SK-N-SH (cell line): ENCODE measurements around the gene ATN1. TPM values are rescaled to one million over a fixed set of nuclear protein-coding genes. Genes with fewer than 3 reads are reported as not detected.
"Not testable (repeated sequence)": the region's sequence is repeated elsewhere in the genome, so short reads cannot be mapped to it uniquely, and the experiment has no call there.

ENCODE experiments used
- CTCF ChIA-PET: fragments of 300-600, 350-600 bp; formaldehyde crosslinking; extraction: SDS; loops from one replicate; lab custom pipeline; 2021; lab: Yijun Ruan, JAX
- POLR2A ChIA-PET: fragments of 350-600 bp; sonication (Branson Sonifier 250); formaldehyde crosslinking; extraction: SDS; loops from one replicate; lab custom pipeline; 2020; ENCODE audit warnings: antibody characterized with exemption, inconsistent platforms; lab: Yijun Ruan, JAX
- DNase-seq: peaks from one replicate; pipeline ENCODE4 v3.0.0; 2012
- H2AFZ ChIP-seq: fragments of 200-600 bp; sonication (generic); 2 replicates; pipeline ENCODE4 v1.8.1; 2016; ENCODE audit warnings: antibody characterized with exemption, mild to moderate bottlenecking, low read depth
- H3F3A ChIP-seq: fragments of 200-600 bp; sonication (generic); replicated peaks from 2 replicates; pipeline ENCODE3; 2016; ENCODE audit warnings: antibody characterized with exemption, mild to moderate bottlenecking; ENCODE audit not compliant: insufficient read depth
- H3K27ac ChIP-seq, 2 experiments: fragments of 200-500 bp in 1 of 2; fragments of 200-600 bp in 1 of 2; sonication (Bioruptor generic) in 1 of 2; sonication (generic), shearing (Covaris generic) in 1 of 2; 2 replicates each; pipeline versions ENCODE4 v1.5.1 to v1.6.1; 2014 to 2016; ENCODE audit warnings: low read depth in 2 of 2, inconsistent platforms in 1 of 2, low read length in 1 of 2, mild to moderate bottlenecking in 1 of 2, mixed read lengths in 1 of 2
- H3K27me3 ChIP-seq: fragments of 200-600 bp; sonication (generic), shearing (Covaris generic); 2 replicates; pipeline ENCODE4 v1.6.1; 2016; ENCODE audit warnings: mixed run types; ENCODE audit not compliant: insufficient read depth
- H3K36me3 ChIP-seq, 2 experiments: fragments of 200-500 bp in 1 of 2; fragments of 200-600 bp in 1 of 2; sonication (Bioruptor generic) in 1 of 2; sonication (generic) in 1 of 2; replicated peaks in 1 of 2; 2 replicates each; pipeline versions ENCODE3 to v1.5.1; 2014 to 2016; ENCODE audit warnings: low read length in 1 of 2, mild to moderate bottlenecking in 1 of 2; ENCODE audit not compliant: insufficient read depth in 2 of 2, control insufficient read depth in 1 of 2
- H3K4me1 ChIP-seq, 2 experiments: fragments of 200-500 bp in 1 of 2; fragments of 200-600 bp in 1 of 2; sonication (Bioruptor generic) in 1 of 2; sonication (generic), shearing (Covaris generic) in 1 of 2; 2 replicates each; pipeline versions ENCODE4 v1.5.1 to v1.6.1; 2014 to 2016; ENCODE audit warnings: low read depth in 1 of 2, low read length in 1 of 2, mixed run types in 1 of 2; ENCODE audit not compliant: insufficient read depth in 2 of 2, control insufficient read depth in 1 of 2
- H3K4me2 ChIP-seq: fragments of 200-600 bp; sonication (generic), shearing (Covaris generic); 2 replicates; pipeline ENCODE4 v1.6.1; 2017; ENCODE audit warnings: mixed run types
- H3K4me3 ChIP-seq, 2 experiments: fragments of 200-500 bp in 1 of 2; fragments of 200-600 bp in 1 of 2; sonication (Bioruptor generic) in 1 of 2; sonication (generic), shearing (Covaris generic) in 1 of 2; 2 replicates each; pipeline versions ENCODE4 v1.5.1 to v1.8.1; 2014 to 2016; ENCODE audit warnings: low read depth in 2 of 2, inconsistent platforms in 1 of 2, low read length in 1 of 2, mild to moderate bottlenecking in 1 of 2, mixed read lengths in 1 of 2, moderate library complexity in 1 of 2
- H3K79me2 ChIP-seq: fragments of 200-600 bp; sonication (generic); 2 replicates; pipeline ENCODE4 v1.8.1; 2017; ENCODE audit warnings: mild to moderate bottlenecking; ENCODE audit not compliant: insufficient read depth
- H3K9ac ChIP-seq: fragments of 200-600 bp; sonication (generic); 2 replicates; pipeline ENCODE4 v1.6.1; 2017; ENCODE audit warnings: mixed run types
- H3K9me2 ChIP-seq: fragments of 200-600 bp; sonication (generic); 2 replicates; pipeline ENCODE4 v1.6.1; 2017; ENCODE audit warnings: mixed run types
- H3K9me3 ChIP-seq: fragments of 200-600 bp; sonication (generic); 2 replicates; pipeline ENCODE4 v1.6.1; 2017; ENCODE audit warnings: mixed run types, mild to moderate bottlenecking, moderate library complexity
- H4K20me1 ChIP-seq: fragments of 200-600 bp; sonication (generic); 2 replicates; pipeline ENCODE4 v1.6.1; 2017; ENCODE audit warnings: mild to moderate bottlenecking, mixed run types; ENCODE audit not compliant: insufficient read depth
- ELF1 ChIP-seq: IDR thresholded peaks from 2 replicates; pipeline ENCODE4 v1.4.0; 2012
- EP300 ChIP-seq, 2 experiments: IDR thresholded peaks; 2 replicates each; pipeline versions ENCODE4 v1.4.0 to v1.6.1; 2012; ENCODE audit warnings: borderline replicate concordance in 1 of 2, low read depth in 1 of 2, low read length in 1 of 2
- EZH2phosphoT487 ChIP-seq: fragments of 200-600 bp; sonication (generic); IDR thresholded peaks from 2 replicates; pipeline ENCODE4 v1.6.1; 2017; ENCODE audit warnings: low read depth, mixed run types, mild to moderate bottlenecking, antibody characterized with exemption, moderate library complexity, borderline replicate concordance
- FOSL2 ChIP-seq: IDR thresholded peaks from 2 replicates; pipeline ENCODE4 v1.4.0; 2012; ENCODE audit warnings: low read depth, mild to moderate bottlenecking, moderate library complexity, borderline replicate concordance
- FOXM1 ChIP-seq: IDR thresholded peaks from 2 replicates; pipeline ENCODE4 v1.4.0; 2012; ENCODE audit warnings: low read depth, mild to moderate bottlenecking
- GABPA ChIP-seq: IDR thresholded peaks from 2 replicates; pipeline ENCODE4 v1.4.0; 2012; ENCODE audit warnings: low read depth, mild to moderate bottlenecking
- MEF2A ChIP-seq: IDR thresholded peaks from 2 replicates; pipeline ENCODE4 v1.4.0; 2012; ENCODE audit warnings: low read depth, borderline replicate concordance
- NRF1 ChIP-seq: IDR thresholded peaks from 2 replicates; pipeline ENCODE4 v1.6.1; 2012; ENCODE audit warnings: low read depth, mild to moderate bottlenecking, low read length
- RAD21 ChIP-seq: IDR thresholded peaks from 2 replicates; pipeline ENCODE4 v1.6.1; 2012; ENCODE audit warnings: mild to moderate bottlenecking, low read length
- RCOR1 ChIP-seq: fragments of 150-350 bp; IDR thresholded peaks from 2 replicates; pipeline ENCODE4 v1.6.1; 2017; ENCODE audit warnings: antibody characterized with exemption, low read length
- RFX5 ChIP-seq: IDR thresholded peaks from 2 replicates; pipeline ENCODE4 v1.6.1; 2012; ENCODE audit warnings: mild to moderate bottlenecking, improper control_type of control experiment, low read length
- SIN3A ChIP-seq: IDR thresholded peaks from 2 replicates; pipeline ENCODE4 v1.6.1; 2012; ENCODE audit warnings: low read depth, mild to moderate bottlenecking, low read length, moderate library complexity, borderline replicate concordance
- SMC3 ChIP-seq: IDR thresholded peaks from 2 replicates; pipeline ENCODE4 v1.6.1; 2012; ENCODE audit warnings: low read depth, low read length, improper control_type of control experiment
- TAF1 ChIP-seq: IDR thresholded peaks from 2 replicates; pipeline ENCODE4 v1.6.1; 2012; ENCODE audit warnings: low read depth, mild to moderate bottlenecking, low read length, moderate library complexity, borderline replicate concordance
- TEAD4 ChIP-seq: IDR thresholded peaks from 2 replicates; pipeline ENCODE4 v1.4.0; 2012; ENCODE audit warnings: mild to moderate bottlenecking, borderline replicate concordance; ENCODE audit not compliant: insufficient read depth
- WGBS: methylation state at CpG from one replicate; pipeline ENCODE4 v1.1.6; 2017; ENCODE audit warnings: low lambda C conversion rate; 5-methylcytosine and 5-hydroxymethylcytosine counted together
- polyA plus RNA-seq, 3 experiments: library from polyadenylated mRNA; depleted of rRNA; stranded (reverse); fragments of >200 nt; gene quantifications; 2 replicates each; pipeline ENCODE4 v1.2.3, GENCODE V29; 2012
- TF ChIP-seq, protein P1 (sequence below): IDR thresholded peaks from 2 replicates; pipeline ENCODE4 v1.4.0; 2012; ENCODE audit warnings: low read depth, borderline replicate concordance
- TF ChIP-seq, protein P2 (sequence below): IDR thresholded peaks from 2 replicates; pipeline ENCODE4; 2012
- TF ChIP-seq, protein P3 (sequence below): fragments of 150-350 bp; IDR thresholded peaks from 2 replicates; pipeline ENCODE4 v1.6.1; 2017; ENCODE audit warnings: antibody characterized with exemption, low read length, low read depth, borderline replicate concordance
- TF ChIP-seq, protein P4 (sequence below): IDR thresholded peaks from 2 replicates; pipeline ENCODE4 v1.4.0; 2012; ENCODE audit warnings: low read depth, borderline replicate concordance
- TF ChIP-seq, protein P5 (sequence below): IDR thresholded peaks from 2 replicates; pipeline ENCODE4 v1.6.1; 2012; ENCODE audit warnings: mild to moderate bottlenecking, low read depth, low read length, moderate library complexity

Gene ATN1
- polyA plus RNA-seq, 1 of the 3 experiments (the other 2 are of a cell fraction): 29.3 TPM

GRCh38 chr12:6888360-6888759 is 39.4 kb upstream of the ATN1 start:
- Histone ChIP-seq H2AFZ (no peak overlapping the region), H3K4me2 (no peak overlapping the region), H3K9me3 (no peaks in the 10 kb centered on the region), H3K9ac (no peak overlapping the region), H3K79me2 (no peaks in the 10 kb centered on the region), H3K4me3 (0 out of 4 replicates have a peak overlapping the region, but pooled peaks of 1 of the 2 experiments have one; percentile 12), H4K20me1 (no peaks in the 10 kb centered on the region), H3K27me3 (no peaks in the 10 kb centered on the region), H3K9me2 (no peaks in the 10 kb centered on the region), H3F3A (peaks cover 16% of the 10 kb centered on the region), H3K36me3 (peaks cover 2 to 5% of the 10 kb centered on the region in 2 experiments), H3K27ac (no peak overlapping the region), H3K4me1 (peaks cover 6 to 9% of the 10 kb centered on the region in 2 experiments; a peak in 3 of 4 replicates)
- ChIA-PET CTCF (no interaction called here), POLR2A (no interaction called here)
- WGBS: 94% methylated on average over 2 of the region's 2 CpGs
- DNase-seq: no peak
- no peak for TF ChIP-seq RFX5
- TF ChIP-seq SMC3: no peak
- TF ChIP-seq TEAD4: no peak
- no peak for TF ChIP-seq MEF2A
- no peak for TF ChIP-seq FOSL2
- TF ChIP-seq RAD21: no peak
- TF ChIP-seq, protein P1, sequence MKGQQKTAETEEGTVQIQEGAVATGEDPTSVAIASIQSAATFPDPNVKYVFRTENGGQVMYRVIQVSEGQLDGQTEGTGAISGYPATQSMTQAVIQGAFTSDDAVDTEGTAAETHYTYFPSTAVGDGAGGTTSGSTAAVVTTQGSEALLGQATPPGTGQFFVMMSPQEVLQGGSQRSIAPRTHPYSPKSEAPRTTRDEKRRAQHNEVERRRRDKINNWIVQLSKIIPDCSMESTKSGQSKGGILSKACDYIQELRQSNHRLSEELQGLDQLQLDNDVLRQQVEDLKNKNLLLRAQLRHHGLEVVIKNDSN: no peak
- TF ChIP-seq EZH2phosphoT487: no peak
- no peak for TF ChIP-seq RCOR1
- no peak for TF ChIP-seq SIN3A
- TF ChIP-seq, protein P2, sequence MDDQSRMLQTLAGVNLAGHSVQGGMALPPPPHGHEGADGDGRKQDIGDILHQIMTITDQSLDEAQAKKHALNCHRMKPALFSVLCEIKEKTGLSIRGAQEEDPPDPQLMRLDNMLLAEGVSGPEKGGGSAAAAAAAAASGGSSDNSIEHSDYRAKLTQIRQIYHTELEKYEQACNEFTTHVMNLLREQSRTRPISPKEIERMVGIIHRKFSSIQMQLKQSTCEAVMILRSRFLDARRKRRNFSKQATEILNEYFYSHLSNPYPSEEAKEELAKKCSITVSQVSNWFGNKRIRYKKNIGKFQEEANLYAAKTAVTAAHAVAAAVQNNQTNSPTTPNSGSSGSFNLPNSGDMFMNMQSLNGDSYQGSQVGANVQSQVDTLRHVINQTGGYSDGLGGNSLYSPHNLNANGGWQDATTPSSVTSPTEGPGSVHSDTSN: no peak
- TF ChIP-seq NRF1: no peak
- TF ChIP-seq, protein P3, sequence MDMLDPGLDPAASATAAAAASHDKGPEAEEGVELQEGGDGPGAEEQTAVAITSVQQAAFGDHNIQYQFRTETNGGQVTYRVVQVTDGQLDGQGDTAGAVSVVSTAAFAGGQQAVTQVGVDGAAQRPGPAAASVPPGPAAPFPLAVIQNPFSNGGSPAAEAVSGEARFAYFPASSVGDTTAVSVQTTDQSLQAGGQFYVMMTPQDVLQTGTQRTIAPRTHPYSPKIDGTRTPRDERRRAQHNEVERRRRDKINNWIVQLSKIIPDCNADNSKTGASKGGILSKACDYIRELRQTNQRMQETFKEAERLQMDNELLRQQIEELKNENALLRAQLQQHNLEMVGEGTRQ: no peak
- no peak for TF ChIP-seq FOXM1
- TF ChIP-seq ELF1: no peak
- TF ChIP-seq, protein P4, sequence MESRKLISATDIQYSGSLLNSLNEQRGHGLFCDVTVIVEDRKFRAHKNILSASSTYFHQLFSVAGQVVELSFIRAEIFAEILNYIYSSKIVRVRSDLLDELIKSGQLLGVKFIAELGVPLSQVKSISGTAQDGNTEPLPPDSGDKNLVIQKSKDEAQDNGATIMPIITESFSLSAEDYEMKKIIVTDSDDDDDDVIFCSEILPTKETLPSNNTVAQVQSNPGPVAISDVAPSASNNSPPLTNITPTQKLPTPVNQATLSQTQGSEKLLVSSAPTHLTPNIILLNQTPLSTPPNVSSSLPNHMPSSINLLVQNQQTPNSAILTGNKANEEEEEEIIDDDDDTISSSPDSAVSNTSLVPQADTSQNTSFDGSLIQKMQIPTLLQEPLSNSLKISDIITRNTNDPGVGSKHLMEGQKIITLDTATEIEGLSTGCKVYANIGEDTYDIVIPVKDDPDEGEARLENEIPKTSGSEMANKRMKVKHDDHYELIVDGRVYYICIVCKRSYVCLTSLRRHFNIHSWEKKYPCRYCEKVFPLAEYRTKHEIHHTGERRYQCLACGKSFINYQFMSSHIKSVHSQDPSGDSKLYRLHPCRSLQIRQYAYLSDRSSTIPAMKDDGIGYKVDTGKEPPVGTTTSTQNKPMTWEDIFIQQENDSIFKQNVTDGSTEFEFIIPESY: no peak
- no peak for TF ChIP-seq TAF1
- TF ChIP-seq, protein P5, sequence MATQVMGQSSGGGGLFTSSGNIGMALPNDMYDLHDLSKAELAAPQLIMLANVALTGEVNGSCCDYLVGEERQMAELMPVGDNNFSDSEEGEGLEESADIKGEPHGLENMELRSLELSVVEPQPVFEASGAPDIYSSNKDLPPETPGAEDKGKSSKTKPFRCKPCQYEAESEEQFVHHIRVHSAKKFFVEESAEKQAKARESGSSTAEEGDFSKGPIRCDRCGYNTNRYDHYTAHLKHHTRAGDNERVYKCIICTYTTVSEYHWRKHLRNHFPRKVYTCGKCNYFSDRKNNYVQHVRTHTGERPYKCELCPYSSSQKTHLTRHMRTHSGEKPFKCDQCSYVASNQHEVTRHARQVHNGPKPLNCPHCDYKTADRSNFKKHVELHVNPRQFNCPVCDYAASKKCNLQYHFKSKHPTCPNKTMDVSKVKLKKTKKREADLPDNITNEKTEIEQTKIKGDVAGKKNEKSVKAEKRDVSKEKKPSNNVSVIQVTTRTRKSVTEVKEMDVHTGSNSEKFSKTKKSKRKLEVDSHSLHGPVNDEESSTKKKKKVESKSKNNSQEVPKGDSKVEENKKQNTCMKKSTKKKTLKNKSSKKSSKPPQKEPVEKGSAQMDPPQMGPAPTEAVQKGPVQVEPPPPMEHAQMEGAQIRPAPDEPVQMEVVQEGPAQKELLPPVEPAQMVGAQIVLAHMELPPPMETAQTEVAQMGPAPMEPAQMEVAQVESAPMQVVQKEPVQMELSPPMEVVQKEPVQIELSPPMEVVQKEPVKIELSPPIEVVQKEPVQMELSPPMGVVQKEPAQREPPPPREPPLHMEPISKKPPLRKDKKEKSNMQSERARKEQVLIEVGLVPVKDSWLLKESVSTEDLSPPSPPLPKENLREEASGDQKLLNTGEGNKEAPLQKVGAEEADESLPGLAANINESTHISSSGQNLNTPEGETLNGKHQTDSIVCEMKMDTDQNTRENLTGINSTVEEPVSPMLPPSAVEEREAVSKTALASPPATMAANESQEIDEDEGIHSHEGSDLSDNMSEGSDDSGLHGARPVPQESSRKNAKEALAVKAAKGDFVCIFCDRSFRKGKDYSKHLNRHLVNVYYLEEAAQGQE: no peak
- no peak for TF ChIP-seq EP300 (IDR thresholded peaks at IDR 0.05; ENCODE audit: borderline replicate concordance in 1 of 2, low read depth in 1 of 2, low read length in 1 of 2)
- no peak for TF ChIP-seq GABPA

GRCh38 chr12:6888794-6889193 is 39.0 kb upstream of the ATN1 start:
- CTCF ChIA-PET, H3K9ac ChIP-seq: not testable (repeated sequence)

More at GRCh38 chr12:6888794-6889193, 39.0 kb upstream of the ATN1 start:
- H2AFZ ChIP-seq, H3K27ac ChIP-seq, H3K9me2 ChIP-seq, H3K79me2 ChIP-seq, H3K4me3 ChIP-seq, H3K4me1 ChIP-seq, H3K9me3 ChIP-seq, H4K20me1 ChIP-seq, H3K27me3 ChIP-seq, DNase-seq, H3K4me2 ChIP-seq, H3K36me3 ChIP-seq: not testable (repeated sequence)
- peaks cover 16% of the 10 kb centered on the region for H3F3A ChIP-seq
- 93% methylated on average over 7 of the region's 7 CpGs for WGBS
- POLR2A ChIA-PET: interaction anchor here (1.2 kb wide), 1 partner anchor 25 kb away, joined by 4 read pairs; the partner anchor contains the start of gene ENO2
